HG03175 (cell line): ENCODE data around the gene SGF29.
"Not testable (repeated sequence)": the region's sequence is repeated elsewhere in the genome, so short reads cannot be mapped to it uniquely, and the experiment has no call there.

ENCODE experiments used
- ATAC-seq: cut with Tn5 transposase; IDR thresholded peaks from one replicate; pipeline ENCODE4 v1.9.1; 2021; ENCODE audit warnings: mild to moderate bottlenecking, moderate library complexity; ENCODE audit not compliant: unreplicated experiment

Gene SGF29

GRCh38 chr16:28609631-28610594 is 56.2 kb downstream of the SGF29 start, which contains the start of gene SULT1A1:
SULT1A1 (minus strand) TSS chr16:28610044; CDS start chr16:28608855, 1,189 bp downstream.
- no peak for ATAC-seq

DNA sequence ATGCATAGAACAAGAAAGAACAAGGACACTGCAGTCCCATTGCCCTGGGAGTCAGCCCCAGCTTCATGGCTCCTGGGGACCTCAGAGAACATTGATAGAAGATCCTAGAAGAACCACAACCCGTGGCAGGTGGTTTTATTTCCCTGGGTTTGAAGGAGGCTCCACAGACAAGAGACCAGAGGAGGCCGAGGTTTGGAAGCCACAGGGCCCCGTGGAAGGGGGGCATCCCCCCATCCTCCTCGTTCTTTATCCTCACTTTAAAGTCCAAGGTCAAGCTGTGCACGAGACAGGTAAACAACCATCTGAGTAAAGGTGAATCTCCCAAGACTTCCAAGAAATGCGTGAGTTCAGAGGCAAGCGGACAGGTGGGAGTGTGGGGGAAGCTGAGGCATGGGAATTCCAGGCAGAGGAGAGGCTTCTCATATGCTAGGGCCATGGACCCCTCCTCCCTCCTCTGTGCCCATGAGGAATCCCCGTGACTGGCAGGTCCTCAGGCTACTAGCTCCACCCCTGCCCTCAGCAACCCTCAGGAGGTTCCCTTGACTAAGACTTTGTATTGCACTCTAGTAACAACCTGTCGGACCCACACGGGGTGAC is 57.0 kb downstream of the SGF29 start:
- no peak for ATAC-seq

GRCh38 chr16:28612359-28613280 is 58.9 kb downstream of the SGF29 start:
- ATAC-seq, result peak; percentile 61

GRCh38 chr16:28613912-28614311 is 60.2 kb downstream of the SGF29 start:
- not testable (repeated sequence) for ATAC-seq

- not testable (repeated sequence) for ATAC-seq
These were observed 60.8 kb downstream of the SGF29 start for GRCh38 chr16:28614561-28614960.

DNA sequence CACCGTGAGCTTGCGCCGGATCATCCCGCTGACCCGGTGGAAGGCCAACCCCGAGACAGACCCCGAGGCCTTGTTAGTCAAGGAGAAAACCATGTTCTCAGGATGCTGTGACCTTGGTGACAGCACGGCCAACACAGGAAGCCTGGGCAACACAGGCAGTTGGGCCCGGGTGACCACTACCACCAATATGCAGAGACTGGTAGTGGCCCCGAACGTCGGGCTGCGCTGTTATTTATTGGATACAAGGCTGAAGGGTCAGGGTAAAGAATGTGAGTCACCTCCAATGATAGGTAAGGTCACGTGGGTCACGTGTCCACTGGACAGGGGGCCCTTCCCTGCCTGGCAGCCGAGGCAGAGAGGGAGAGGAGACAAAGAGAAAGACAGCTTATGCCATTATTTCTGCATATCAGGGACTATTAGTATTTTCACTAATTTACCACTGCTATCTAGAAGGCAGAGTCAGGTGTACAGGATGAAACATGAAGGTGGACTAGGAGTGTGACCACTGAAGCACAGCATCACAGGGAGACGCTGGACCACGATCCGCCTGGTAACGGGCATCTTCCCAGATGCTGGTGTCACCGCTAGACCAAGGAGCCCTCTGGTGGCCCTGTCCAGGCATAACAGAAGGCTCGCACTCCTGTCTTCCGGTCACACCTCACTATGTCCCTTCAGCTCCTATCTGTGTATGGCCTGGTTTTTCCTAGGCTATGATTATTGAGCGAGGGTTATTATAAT is 61.9 kb downstream of the SGF29 start:
- not testable (repeated sequence) for ATAC-seq

GRCh38 chr16:28616224-28616577 is 62.5 kb downstream of the SGF29 start:
- ATAC-seq, result not testable (repeated sequence)

DNA sequence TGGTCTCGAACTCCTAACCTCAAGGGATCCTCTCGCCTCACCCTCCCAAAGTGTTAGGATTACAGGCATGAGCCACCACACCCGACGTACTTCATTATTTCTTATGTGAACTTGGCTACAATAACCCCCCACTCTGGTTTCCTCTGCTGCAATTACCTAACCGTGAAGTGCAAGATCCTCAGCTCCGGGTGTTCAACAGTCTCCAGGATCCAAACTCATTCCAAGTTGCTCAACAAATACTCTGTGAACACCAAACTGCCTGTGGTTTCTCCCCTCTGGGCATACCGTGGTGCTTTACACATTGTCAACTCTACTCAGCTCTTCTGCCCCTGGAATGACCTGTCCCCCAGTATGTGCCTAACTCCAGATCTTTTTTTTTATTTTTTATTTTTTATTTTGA is 62.9 kb downstream of the SGF29 start:
- ATAC-seq, result no peak

GRCh38 chr16:28617874-28618273 is 64.2 kb downstream of the SGF29 start:
- no peak for ATAC-seq

DNA sequence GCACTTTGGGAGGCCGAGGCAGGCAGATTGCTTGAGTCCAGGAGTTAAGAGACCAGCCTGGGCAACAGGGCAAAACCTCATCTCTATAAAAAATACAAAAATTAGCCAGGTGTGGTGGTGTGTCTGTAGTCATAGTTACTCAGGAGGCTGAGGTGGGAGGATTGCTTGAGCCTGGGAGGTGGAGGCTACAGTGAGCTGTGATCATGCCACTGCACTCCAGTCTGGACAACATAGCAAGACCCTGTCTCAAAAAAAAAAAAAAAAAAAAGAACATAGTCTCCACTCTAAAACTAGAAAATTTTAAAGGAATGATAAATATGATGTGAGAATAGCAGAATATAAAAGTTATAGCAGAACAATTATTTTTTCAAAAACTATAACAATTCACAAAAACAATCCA is 66.6 kb downstream of the SGF29 start:
- not testable (repeated sequence) for ATAC-seq

DNA sequence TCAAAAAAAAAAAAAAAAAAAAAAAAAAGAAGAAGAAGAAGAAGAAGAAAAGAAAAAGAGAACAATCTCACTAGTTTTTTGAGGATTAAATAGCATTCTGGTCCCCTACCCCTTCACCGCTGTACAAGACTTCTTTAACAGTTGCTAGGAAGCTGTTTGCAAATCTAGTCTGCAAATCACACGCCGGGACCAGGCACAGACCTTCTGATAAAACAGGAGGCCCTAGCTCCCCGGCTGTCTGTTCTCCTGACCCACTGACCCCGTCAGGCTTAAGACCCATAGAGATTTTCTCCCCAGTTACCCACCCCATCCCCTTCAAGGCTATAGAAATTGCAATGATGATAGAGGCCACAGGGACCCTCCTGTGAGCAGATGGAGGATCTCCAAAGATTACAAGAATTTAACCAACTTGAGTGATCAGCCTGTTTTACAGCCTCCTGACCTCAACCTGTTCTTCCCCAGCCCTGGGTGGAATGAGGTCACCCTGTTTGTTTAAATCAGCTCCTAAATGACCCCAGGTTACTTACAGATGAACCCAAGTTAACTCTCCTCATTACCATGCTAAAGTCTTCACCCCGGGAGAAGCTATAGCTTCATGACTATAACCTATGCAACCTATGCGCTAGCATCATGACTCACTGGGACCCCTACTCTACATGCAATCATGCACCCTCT is 67.9 kb downstream of the SGF29 start:
- ATAC-seq, result no peak

- not testable (repeated sequence) for ATAC-seq
These were observed 68.9 kb downstream of the SGF29 start for GRCh38 chr16:28622532-28623171.

- no peak for ATAC-seq
These were observed 69.5 kb downstream of the SGF29 start for GRCh38 chr16:28623172-28623711.

DNA sequence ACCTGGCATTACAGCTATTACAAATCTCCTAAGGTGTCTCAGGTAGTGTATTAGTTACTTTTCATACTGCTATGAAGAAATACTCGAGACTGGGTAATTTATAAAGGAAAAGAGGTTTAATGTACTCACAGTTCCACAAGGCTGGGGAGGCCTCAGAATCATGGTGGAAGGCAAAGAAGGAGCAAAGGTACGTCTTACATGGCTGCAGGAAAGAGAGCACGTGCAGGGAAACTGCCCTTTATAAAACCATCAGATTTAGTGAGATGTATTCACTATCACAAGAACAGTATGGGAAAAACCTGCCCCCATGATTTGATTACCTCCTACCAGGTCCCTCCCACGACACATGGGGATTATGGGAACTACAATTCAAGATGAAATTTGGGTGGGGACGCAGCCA is 77.2 kb downstream of the SGF29 start:
- not testable (repeated sequence) for ATAC-seq

- ATAC-seq, result not testable (repeated sequence)
These were observed 82.5 kb downstream of the SGF29 start for GRCh38 chr16:28636093-28636823.

GRCh38 chr16:28637765-28638164 is 84.0 kb downstream of the SGF29 start, which contains the start of gene NPIPB8:
NPIPB8 (plus strand) TSS chr16:28638065; CDS start chr16:28638361, 296 bp downstream.
- ATAC-seq, result not testable (repeated sequence)

- not testable (repeated sequence) for ATAC-seq
These were observed 84.6 kb downstream of the SGF29 start for GRCh38 chr16:28638359-28638758.

DNA sequence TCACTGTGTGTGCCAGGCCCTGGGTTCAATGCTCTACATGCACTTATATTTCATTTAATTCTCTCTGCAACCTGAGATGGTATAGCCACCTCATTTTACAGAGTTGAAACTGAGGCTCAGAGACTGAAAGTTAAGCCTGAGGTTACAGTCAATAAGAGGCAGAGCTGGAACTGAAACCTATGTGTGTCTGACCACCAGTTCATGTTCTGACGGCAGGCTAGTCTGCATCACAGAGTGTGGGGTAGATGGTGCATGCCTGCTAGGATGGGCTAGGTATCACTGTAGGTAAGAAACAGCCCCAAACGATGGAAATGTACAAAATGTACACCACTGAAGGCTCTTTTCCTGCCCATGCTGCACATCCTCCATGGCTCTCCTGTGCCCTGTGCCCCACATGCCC is 86.2 kb downstream of the SGF29 start:
- not testable (repeated sequence) for ATAC-seq
